ENCODE data around the gene MEPCE.

DNA sequence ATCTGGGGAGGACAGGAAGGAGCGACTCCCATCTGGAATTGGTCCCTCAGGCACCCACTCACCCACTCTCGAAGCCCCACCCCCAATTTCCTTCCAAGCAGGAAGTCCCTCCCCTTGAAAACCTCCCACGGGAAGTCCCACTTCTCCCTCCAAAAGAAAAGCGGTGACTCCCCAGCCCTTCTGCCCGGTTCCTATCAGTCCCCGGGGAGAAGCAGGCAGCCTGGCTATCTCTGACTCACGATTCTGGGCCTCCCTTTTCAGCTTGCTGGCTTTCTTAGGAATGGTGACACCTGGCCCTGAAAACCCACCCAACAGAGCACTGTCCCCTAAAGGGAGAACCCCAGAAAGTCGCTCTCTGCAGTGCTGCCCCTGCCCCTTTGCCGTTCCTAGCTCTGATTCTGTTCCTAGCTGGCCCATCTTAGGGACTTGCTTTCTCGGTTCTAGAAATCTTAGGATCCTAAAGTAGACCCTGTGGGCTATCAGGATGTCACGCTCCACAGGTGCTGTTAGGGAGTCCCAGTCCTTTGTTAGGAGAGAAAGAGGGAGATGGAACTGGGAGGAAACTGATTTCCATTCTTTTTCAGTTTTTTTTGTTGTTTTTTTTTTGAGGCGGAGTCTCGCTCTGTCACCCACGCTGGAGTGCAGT, 43.3 kb downstream of the MEPCE start:
- TF ChIP-seq, protein P1, sequence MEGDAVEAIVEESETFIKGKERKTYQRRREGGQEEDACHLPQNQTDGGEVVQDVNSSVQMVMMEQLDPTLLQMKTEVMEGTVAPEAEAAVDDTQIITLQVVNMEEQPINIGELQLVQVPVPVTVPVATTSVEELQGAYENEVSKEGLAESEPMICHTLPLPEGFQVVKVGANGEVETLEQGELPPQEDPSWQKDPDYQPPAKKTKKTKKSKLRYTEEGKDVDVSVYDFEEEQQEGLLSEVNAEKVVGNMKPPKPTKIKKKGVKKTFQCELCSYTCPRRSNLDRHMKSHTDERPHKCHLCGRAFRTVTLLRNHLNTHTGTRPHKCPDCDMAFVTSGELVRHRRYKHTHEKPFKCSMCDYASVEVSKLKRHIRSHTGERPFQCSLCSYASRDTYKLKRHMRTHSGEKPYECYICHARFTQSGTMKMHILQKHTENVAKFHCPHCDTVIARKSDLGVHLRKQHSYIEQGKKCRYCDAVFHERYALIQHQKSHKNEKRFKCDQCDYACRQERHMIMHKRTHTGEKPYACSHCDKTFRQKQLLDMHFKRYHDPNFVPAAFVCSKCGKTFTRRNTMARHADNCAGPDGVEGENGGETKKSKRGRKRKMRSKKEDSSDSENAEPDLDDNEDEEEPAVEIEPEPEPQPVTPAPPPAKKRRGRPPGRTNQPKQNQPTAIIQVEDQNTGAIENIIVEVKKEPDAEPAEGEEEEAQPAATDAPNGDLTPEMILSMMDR (conservative IDR thresholded peaks at IDR 0.05), result no peak
- TF ChIP-seq ZFX (IDR thresholded peaks at IDR 0.05), result no peak
